GM12878 (cell line): Measurements from ENCODE around the gene OSCP1. TPM values are rescaled to one million over a fixed set of nuclear protein-coding genes. Genes with fewer than 3 reads are reported as not detected.

ENCODE experiments used
- ATAC-seq: fragments of 200-7000 bp; cut with Tn5 transposase; 3 replicates; pipeline ENCODE4 v1.9.1; 2020; ENCODE audit warnings: mild to moderate bottlenecking, moderate library complexity
- BruUV-seq: library from RNA; stranded (reverse); fragments of 400-500 nt; replicated peaks from 2 replicates; lab custom pipeline; 2021; lab: Mats Ljungman, UMichigan
- CTCF ChIA-PET: fragments of 300-600 bp; sonication (Branson Sonifier 250); formaldehyde crosslinking; extraction: SDS; loops from one replicate; lab custom pipeline; 2021; ENCODE audit warnings: inconsistent platforms; lab: Yijun Ruan, JAX
- POLR2A ChIA-PET: fragments of 350-600 bp; formaldehyde crosslinking; extraction: SDS; loops from one replicate; lab custom pipeline; 2021; ENCODE audit warnings: inconsistent platforms; lab: Charles Lee
- RAD21 ChIA-PET: fragments of 300-600 bp; sonication (Branson Sonifier 250); formaldehyde crosslinking; loops from one replicate; lab custom pipeline; 2023; ENCODE audit warnings: antibody characterized with exemption; ENCODE audit not compliant: unreplicated experiment; lab: Charles Lee
- SMC1A ChIA-PET: fragments of 300-600 bp; sonication (Branson Sonifier 250); formaldehyde crosslinking; loops from one replicate; lab custom pipeline; 2023; ENCODE audit not compliant: unreplicated experiment, uncharacterized antibody; lab: Charles Lee
- DNase-seq: peaks from one replicate; pipeline ENCODE4 v3.0.0-alpha.2; 2011; ENCODE audit warnings: low read depth, low spot score
- FAIRE-seq: peaks from 3 replicates; lab custom pipeline; 2011; peaks lifted over from hg19 to GRCh38; lab: Jason Lieb, UNC
- H2AFZ ChIP-seq: 2 replicates; pipeline ENCODE4 v1.6.0; 2011; ENCODE audit warnings: low read depth, low read length, control low read depth; ENCODE audit not compliant: control insufficient read depth
- H3K27ac ChIP-seq: 2 replicates; pipeline ENCODE4 v1.5.1; 2011; ENCODE audit warnings: control low read depth; ENCODE audit not compliant: control insufficient read depth, insufficient read depth
- H3K27me3 ChIP-seq, 2 experiments: replicated peaks in 1 of 2; 2 replicates each; pipeline versions ENCODE4 v1.6.0 to v1.6.1; 2011; ENCODE audit warnings: low read length in 1 of 2; ENCODE audit not compliant: control insufficient read depth in 2 of 2, insufficient read depth in 2 of 2
- H3K36me3 ChIP-seq, 2 experiments: 2 replicates each; pipeline ENCODE4 v1.5.1; 2011; ENCODE audit warnings: low read length in 1 of 2; ENCODE audit not compliant: control insufficient read depth in 2 of 2, insufficient read depth in 2 of 2
- H3K4me1 ChIP-seq: 2 replicates; pipeline ENCODE4 v1.6.1; 2011; ENCODE audit warnings: mild to moderate bottlenecking, low read length, moderate library complexity, mixed read lengths; ENCODE audit not compliant: control insufficient read depth, insufficient read depth
- H3K4me2 ChIP-seq: 2 replicates; pipeline ENCODE4 v1.6.0; 2011; ENCODE audit warnings: control low read depth; ENCODE audit not compliant: control insufficient read depth, insufficient read depth
- H3K4me3 ChIP-seq: fragments of 200-600 bp; sonication (generic); 2 replicates; pipeline ENCODE4 v1.5.1; 2016
- H3K79me2 ChIP-seq: 2 replicates; pipeline ENCODE4 v1.6.0; 2011; ENCODE audit warnings: low read length; ENCODE audit not compliant: control insufficient read depth, insufficient read depth
- H3K9ac ChIP-seq: 2 replicates; pipeline ENCODE4 v1.8.0; 2011; ENCODE audit warnings: low read length, control low read depth, mixed read lengths; ENCODE audit not compliant: control insufficient read depth, insufficient read depth
- H3K9me3 ChIP-seq: replicated peaks from 3 replicates; pipeline ENCODE4 v1.5.1; 2011; ENCODE audit warnings: mild to moderate bottlenecking, low read length; ENCODE audit not compliant: control insufficient read depth, insufficient read depth
- H4K20me1 ChIP-seq: 2 replicates; pipeline ENCODE4 v1.6.0; 2011; ENCODE audit not compliant: control insufficient read depth, insufficient read depth
- CEBPB ChIP-seq, 2 experiments: fragments of 150-350 bp in 1 of 2; IDR thresholded peaks; 2 replicates each; pipeline ENCODE4 v1.6.1; 2012 to 2014; ENCODE audit warnings: low read depth in 2 of 2, low read length in 2 of 2, borderline replicate concordance in 1 of 2, inconsistent platforms in 1 of 2
- CHD2 ChIP-seq: IDR thresholded peaks from 2 replicates; pipeline ENCODE4 v1.6.1; 2011; ENCODE audit warnings: low read depth, low read length, improper control_type of control experiment, borderline replicate concordance
- E2F8 ChIP-seq: fragments of 450-650 bp; IDR thresholded peaks from 2 replicates; pipeline ENCODE4 v1.6.1; 2018; ENCODE audit warnings: mild to moderate bottlenecking, low read depth, moderate library complexity; ENCODE audit not compliant: partially characterized antibody
- FOXK2 ChIP-seq: fragments of 450-650 bp; IDR thresholded peaks from 2 replicates; pipeline ENCODE4 v1.6.1; 2017; ENCODE audit warnings: mild to moderate bottlenecking, moderate library complexity
- MLLT1 ChIP-seq: fragments of 450-650 bp; IDR thresholded peaks from 2 replicates; pipeline ENCODE4 v1.6.1; 2016; ENCODE audit warnings: mild to moderate bottlenecking
- MYC ChIP-seq: IDR thresholded peaks from 2 replicates; pipeline ENCODE4 v1.6.1; 2011; ENCODE audit warnings: mild to moderate bottlenecking, low read length, moderate library complexity, inconsistent platforms; ENCODE audit not compliant: insufficient read depth, insufficient replicate concordance, insufficient read length, severe bottlenecking
- NFYA ChIP-seq: IDR thresholded peaks from 2 replicates; pipeline ENCODE4 v1.6.1; 2011; ENCODE audit warnings: low read depth, mild to moderate bottlenecking, low read length, improper control_type of control experiment, borderline replicate concordance
- NRF1 ChIP-seq: conservative IDR thresholded peaks from 2 replicates; pipeline ENCODE4 v1.6.1; 2011; ENCODE audit warnings: mild to moderate bottlenecking, low read depth, low read length, improper control_type of control experiment
- PBX3 ChIP-seq: IDR thresholded peaks from 2 replicates; pipeline ENCODE4 v1.6.1; 2011; ENCODE audit warnings: mild to moderate bottlenecking, low read depth, low read length, moderate library complexity; ENCODE audit not compliant: insufficient replicate concordance
- SUPT20H ChIP-seq: IDR thresholded peaks from 2 replicates; pipeline ENCODE4 v1.6.1; 2011; ENCODE audit warnings: low read depth, mild to moderate bottlenecking, low read length, moderate library complexity, borderline replicate concordance; ENCODE audit not compliant: control insufficient read depth
- ZSCAN29 ChIP-seq: fragments of 450-650 bp; IDR thresholded peaks from 2 replicates; pipeline ENCODE4 v1.6.1; 2017; ENCODE audit warnings: mild to moderate bottlenecking, moderate library complexity
- WGBS: methylation state at CpG from one replicate; pipeline ENCODE4 v1.1.6; 2016; ENCODE audit warnings: low lambda C conversion rate; ENCODE audit not compliant: insufficient replicate concordance, insufficient coverage; ENCODE audit errors: missing lambda C conversion rate; 5-methylcytosine and 5-hydroxymethylcytosine counted together
- in situ Hi-C: fragments of 300-500 bp; cut with MboI; formaldehyde crosslinking; loops from 9 replicates; pipeline ENCODE4 v1.14.3; 2018; ENCODE audit warnings: mixed read lengths
- intact Hi-C: fragments of 100-400 bp; cut with micrococcal nuclease; formaldehyde crosslinking; loops from one replicate; pipeline ENCODE4 v1.14.2; 2022; ENCODE audit not compliant: unreplicated experiment
- polyA plus RNA-seq, 11 experiments: library from polyadenylated mRNA; depleted of rRNA in 4 of 11; unstranded in 6 of 11; stranded (reverse) in 5 of 11; fragments of >200 nt; fragmentation: Nextera tagmentation in 4 of 11; fragmentation: Illumina TruSeq in 1 of 11; extraction: Ambion mirVana in 4 of 11; extraction: Trizol in 1 of 11; gene quantifications; 1 replicate in 1 of 11; 2 replicates in 10 of 11; pipeline versions ENCODE4 v1.2.1 to v1.2.3, GENCODE V29; 2011 to 2016; ENCODE audit warnings: inconsistent platforms in 2 of 11, missing spikeins in 2 of 11, low read depth in 1 of 11
- total RNA-seq, 4 experiments: library from RNA; depleted of rRNA in 3 of 4; stranded (reverse); fragments of >200 nt in 3 of 4; fragmentation: Illumina TruSeq in 1 of 4; extraction: Trizol in 1 of 4; gene quantifications; 2 replicates each; pipeline versions ENCODE4 v1.2.1 to v1.2.3, GENCODE V29; 2013 to 2021

Gene OSCP1
- total and polyA plus RNA-seq, 10 of the 15 experiments (the other 5 are each of a cell fraction or from before 2014, with no cell fraction given), result 1.8 to 5.9 (median 3.0) TPM

GRCh38 chr1:36480161-36480560 is 29.9 kb upstream of the OSCP1 start:
- Histone ChIP-seq H3K4me2 (no peak overlapping the region), H3K9ac (no peak overlapping the region), H3K27ac (no peak overlapping the region), H4K20me1 (no peaks in the 10 kb centered on the region), H2AFZ (no peak overlapping the region), H3K27me3 (no peaks in the 10 kb centered on the region; a peak in 2 of 4 replicates), H3K79me2 (no peaks in the 10 kb centered on the region), H3K36me3 (no peaks in the 10 kb centered on the region), H3K4me1 (no peaks in the 10 kb centered on the region), H3K4me3 (no peak overlapping the region), H3K9me3 (no peaks in the 10 kb centered on the region)
- no peak for ATAC-seq
- intact Hi-C loops (no loop called here), in situ Hi-C loops (no loop called here)
- WGBS, result 27% methylated on average over 2 of the region's 2 CpGs
- SMC1A ChIA-PET, result no interaction called here
- CTCF ChIA-PET, result no interaction called here
- no peak for DNase-seq
- TF ChIP-seq CEBPB (IDR thresholded peaks at IDR 0.05; ENCODE audit: borderline replicate concordance in 1 of 2, low read depth in 2 of 2, low read length in 2 of 2) (no peak), CHD2 (no peak)
- no peak for FAIRE-seq
- POLR2A ChIA-PET, result no interaction called here
- BruUV-seq, result no TSS peak
- RAD21 ChIA-PET, result no interaction called here

GRCh38 chr1:36479505-36480051 is 29.3 kb upstream of the OSCP1 start:
- no peak overlapping the region for H3K4me2 ChIP-seq
- H2AFZ ChIP-seq, result no peak overlapping the region
- SMC1A ChIA-PET, result no interaction called here
- ATAC-seq, result no peak
- no peak for DNase-seq
- H4K20me1 ChIP-seq, result no peaks in the 10 kb centered on the region
- POLR2A ChIA-PET, result no interaction called here
- H3K9ac ChIP-seq, result no peak overlapping the region
- no peak overlapping the region for H3K27ac ChIP-seq
- 23% methylated on average over 2 of the region's 2 CpGs for WGBS
- intact Hi-C loops, result no loop called here
- H3K4me3 ChIP-seq, result no peak overlapping the region
- peaks cover 2% of the 10 kb centered on the region for H3K4me1 ChIP-seq
- BruUV-seq, result no TSS peak
- FAIRE-seq, result no peak
- no peaks in the 10 kb centered on the region; a peak in 2 of 4 replicates for H3K27me3 ChIP-seq
- no peaks in the 10 kb centered on the region for H3K79me2 ChIP-seq
- no peaks in the 10 kb centered on the region for H3K36me3 ChIP-seq
- in situ Hi-C loops, result no loop called here
- H3K9me3 ChIP-seq, result no peaks in the 10 kb centered on the region
- RAD21 ChIA-PET, result no interaction called here
- CTCF ChIA-PET, result interaction anchor here (1.0 kb wide), 1 partner anchor 8 kb away, joined by 3 read pairs; no protein-coding TSS in a partner anchor
- TF ChIP-seq E2F8, result no peak
- TF ChIP-seq NFYA, result no peak
- TF ChIP-seq ZSCAN29, result no peak
- no peak for TF ChIP-seq MYC
- TF ChIP-seq MLLT1, result no peak
- TF ChIP-seq SUPT20H, result no peak
- no peak for TF ChIP-seq NRF1
- no peak for TF ChIP-seq FOXK2
- no peak for TF ChIP-seq PBX3
